GM08714 (cell line): ENCODE results near the gene C16orf89.

Experiments
- H3K4me3 ChIP-seq: fragments of 200-500 bp; sonication (Bioruptor generic); 2 replicates; pipeline ENCODE4 v1.5.1; 2014; ENCODE audit warnings: mild to moderate bottlenecking, low read length, inconsistent platforms
- ZNF274 ChIP-seq: IDR thresholded peaks from 2 replicates; pipeline ENCODE4 v1.6.1; 2012; ENCODE audit warnings: mild to moderate bottlenecking, low read depth, low read length

Gene C16orf89

DNA sequence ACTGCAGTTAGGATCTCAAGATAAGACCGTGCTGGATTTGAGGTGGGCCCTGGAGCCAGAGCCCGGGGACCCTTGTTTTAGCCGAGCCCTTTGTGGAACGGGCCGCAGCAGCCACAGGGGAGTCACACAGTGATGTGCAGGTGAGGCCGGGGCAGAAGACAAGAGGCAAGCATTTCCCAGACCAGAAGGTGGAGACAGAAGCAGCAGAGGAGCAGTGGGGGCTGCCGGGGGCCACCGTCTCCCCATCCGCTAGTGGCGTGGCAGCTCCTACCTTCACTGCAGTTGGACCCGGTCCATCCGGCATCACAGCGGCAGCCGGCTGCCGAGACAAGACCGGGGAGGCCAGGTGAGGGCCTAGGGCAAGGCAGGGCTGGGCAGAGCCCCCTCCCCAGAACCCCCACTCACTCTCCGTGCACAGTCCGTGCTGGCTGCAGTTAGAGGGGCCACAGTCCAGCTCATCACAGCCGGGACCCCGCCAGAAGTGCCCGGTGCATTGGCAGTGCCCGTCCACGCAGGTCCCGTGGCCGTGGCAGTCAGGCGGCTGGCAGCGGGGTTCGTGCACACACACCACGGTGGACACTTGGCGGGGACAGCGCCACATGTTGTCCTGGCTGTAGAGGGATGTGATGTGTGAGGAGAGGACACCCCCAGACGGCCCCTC is 38.1 kb downstream of the C16orf89 start:
- no peak for TF ChIP-seq ZNF274
- no peak overlapping the region for H3K4me3 ChIP-seq

DNA sequence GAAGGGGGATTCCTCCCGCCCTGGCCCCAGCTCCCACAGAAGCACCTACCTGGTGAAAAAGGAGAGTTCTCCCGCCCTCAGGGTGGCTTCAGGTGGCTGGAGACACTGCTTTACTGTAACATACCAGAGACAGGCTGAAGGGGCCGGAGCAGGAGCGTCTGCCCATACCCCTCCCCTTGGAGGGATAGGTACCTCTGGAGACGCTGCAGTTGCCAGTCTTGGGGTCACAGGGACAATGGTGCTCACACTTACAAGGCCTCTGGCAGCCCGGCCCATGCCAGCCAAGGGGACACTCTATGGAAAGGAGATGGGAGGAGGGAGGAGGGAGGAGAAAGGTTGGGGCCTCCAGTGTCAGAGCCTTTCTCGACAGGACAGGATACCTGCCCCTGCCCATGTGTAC is 38.7 kb downstream of the C16orf89 start:
- no peak for TF ChIP-seq ZNF274
- H3K4me3 ChIP-seq = no peak overlapping the region

DNA sequence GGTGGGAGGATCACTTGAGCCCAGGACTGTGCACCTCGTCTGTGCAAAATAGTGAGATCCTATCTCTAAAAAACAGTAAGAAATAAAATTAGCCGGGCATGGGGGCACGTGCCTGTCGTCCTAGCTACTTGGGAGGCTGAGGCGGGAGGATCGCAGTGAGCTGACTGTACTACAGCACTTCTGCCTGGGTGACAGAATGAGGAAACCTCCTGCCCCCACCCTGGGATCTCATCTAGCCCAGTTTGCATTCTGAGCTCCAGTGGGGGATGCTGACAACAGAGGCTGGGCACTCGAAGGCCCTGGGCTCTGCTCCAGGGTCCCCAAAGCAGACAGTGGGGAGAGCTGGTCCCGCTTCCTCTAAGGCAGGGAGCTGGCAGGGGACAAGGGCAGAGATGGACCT is 39.1 kb downstream of the C16orf89 start:
- no peak for TF ChIP-seq ZNF274
- no peak overlapping the region for H3K4me3 ChIP-seq

DNA sequence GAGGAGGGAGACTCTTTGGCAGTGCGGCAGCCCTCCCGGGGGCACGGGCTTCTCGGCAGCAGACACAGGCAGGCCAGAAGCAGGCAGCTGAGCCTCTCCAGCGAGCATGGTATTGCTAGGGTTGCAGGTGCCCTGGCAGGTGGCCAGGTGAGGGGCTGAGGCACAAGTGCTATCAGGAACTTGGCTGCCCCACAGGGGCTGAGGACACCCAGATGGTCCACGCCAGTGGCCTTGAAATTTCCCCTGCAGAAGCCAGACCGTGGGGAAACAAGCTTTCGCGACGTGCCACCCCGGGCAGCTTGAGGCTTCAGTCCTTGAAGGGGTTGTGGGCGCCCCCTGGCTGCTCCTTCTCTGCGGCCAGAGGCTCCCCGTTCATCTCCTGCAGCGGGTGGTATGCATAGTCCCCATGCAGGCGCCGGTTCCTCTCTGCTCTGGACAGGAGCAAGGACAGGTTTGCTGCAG is 40.6 kb downstream of the C16orf89 start:
- H3K4me3 ChIP-seq = no peak overlapping the region
- no peak for TF ChIP-seq ZNF274

DNA sequence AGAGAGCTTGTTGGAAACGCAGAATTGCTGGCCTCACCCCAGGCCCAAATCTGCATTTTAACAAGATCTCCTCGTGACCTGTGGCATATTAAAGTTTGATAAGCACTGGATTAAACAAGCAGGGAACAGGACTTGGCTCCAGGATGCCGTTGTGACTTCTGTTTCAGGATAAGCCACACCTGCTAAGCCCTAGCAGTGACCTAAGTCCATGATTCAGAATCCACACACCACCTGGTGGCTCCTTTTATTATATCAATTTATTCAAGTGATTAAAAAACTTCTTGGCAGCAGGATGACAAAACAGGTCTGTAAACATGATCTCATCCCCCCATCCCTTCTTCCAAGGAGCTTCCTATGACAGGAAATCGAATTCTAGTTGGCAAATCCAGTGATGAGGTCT is 41.1 kb downstream of the C16orf89 start:
- TF ChIP-seq ZNF274 = no peak
- H3K4me3 ChIP-seq = no peak overlapping the region

DNA sequence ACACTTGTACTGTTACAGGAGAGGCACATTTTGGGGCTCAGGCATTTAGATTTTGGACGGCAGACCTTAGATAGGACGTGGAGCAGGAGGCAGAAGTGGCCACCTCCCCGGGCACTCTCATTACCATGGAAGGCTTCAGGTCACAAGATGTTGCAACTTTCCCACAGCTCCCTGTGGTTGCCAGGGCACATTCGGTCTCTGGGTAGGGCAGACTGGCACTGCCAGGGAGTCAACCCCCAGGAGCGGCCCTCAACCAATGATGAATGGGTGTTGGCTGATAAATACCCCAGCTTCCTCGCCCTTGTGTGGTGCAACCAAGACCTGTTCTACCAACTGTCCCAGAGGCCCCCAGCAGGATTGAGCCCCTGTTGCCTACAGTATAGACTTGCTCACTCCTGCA is 43.2 kb downstream of the C16orf89 start:
- H3K4me3 ChIP-seq = no peak overlapping the region
- no peak for TF ChIP-seq ZNF274

DNA sequence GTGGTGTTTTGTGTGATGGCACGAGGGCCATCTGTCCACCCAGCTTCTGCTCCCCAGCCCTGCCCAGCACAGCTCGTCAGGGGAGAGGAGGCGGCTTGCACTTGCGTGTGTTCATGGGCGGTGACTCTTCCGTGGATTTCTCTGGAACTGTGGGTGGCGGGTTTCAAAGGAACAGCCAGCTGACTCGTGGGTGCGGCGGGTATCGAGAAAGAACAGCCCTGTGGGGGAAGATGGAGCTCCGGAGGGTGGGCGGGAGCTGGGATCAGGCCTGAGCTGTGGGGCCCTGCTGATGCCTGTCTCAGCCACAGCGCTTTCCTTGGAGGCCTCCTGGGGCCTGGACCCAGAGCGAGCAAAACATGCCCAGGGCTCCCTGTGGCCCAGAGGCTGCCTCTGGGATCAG is 45.2 kb downstream of the C16orf89 start:
- TF ChIP-seq ZNF274 = no peak
- no peak overlapping the region for H3K4me3 ChIP-seq

DNA sequence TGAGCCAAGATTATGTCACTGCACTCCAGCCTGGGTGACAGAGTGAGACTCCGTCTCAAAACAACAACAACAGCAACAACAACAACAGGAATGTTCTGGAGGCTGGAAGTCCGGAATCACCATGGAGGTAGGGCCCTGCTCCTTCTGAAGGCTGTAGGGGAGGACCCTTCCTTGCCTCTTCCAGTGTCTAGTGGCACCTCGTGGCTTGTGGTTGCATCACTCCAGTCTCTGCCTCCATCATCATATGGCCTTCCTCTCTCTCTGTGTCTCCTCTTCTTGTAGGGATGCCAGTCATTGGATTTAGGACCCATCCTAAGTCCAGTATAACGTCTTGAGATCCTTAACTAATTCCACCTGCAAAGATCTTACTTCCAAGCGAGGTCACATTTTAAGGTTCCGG is 46.0 kb downstream of the C16orf89 start:
- TF ChIP-seq ZNF274 = no peak
- no peak overlapping the region for H3K4me3 ChIP-seq

DNA sequence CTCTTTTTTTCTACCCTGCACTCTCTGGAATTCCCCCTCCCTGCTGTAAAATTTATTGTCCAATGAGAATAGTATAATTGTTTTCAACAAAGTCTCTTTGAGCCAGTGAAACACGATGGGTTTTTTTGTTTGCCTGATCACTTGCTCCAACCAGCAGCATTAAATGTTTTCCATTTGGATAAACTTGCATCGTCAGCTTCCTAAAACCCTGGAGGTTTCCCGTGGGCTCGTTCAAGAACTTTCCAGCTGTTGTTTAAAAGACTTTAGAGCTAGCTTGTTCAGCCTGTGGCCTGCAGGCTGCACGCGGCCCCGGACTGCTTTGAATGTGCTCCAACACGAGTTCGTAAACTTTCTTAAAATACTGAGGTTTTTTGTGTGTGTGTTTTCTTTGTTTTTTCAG is 47.0 kb downstream of the C16orf89 start:
- no peak for TF ChIP-seq ZNF274
- no peak overlapping the region for H3K4me3 ChIP-seq

DNA sequence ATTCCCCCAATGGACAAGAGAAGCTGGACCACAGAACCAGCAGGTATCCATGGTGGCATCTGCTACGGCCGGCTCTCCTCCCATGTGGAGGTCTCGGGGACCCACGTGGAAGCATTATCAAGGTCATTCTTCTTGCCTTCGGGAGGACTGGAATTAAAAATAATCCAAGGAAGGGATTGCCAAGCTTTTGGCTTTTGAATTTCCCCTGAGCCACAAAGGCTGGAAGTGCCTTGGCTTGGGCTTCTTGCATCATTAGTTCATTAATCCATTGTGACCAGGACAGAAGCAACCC is 48.1 kb downstream of the C16orf89 start:
- no peak overlapping the region for H3K4me3 ChIP-seq
- TF ChIP-seq ZNF274 = no peak

DNA sequence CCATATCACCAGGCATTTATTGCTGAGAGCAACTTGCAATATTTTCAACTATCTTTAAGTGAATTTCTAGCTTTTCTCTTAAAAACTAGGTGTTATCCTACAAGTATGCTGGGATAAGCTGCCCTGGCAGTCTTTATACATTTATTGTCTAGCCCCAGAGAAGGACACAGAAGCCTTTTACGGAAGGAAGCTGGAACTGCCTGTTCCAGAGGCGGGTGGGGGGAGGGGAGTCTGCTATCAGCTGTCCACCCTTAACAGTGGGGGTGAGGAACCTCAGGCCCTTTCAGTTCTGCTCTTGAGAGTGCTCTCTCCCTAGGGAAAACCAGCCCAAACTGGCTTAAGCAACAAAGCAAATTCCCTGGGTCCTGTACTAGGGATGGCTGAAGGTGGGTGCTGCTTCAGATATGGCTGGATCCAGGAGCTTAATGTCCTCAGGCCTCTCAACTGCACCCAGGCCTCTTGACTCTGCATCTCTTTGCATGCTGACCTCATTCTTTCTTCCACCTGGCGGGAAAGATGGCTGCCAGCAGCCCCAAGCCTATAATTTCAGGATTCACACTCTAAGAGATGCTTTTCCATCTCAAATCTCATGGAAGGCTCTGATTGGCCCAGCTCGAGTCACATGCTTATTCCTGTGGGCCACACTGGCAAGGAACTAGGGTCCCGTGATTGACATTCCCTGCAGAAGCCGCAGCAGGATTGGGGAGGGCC is 48.6 kb downstream of the C16orf89 start:
- TF ChIP-seq ZNF274 = no peak
- no peak overlapping the region for H3K4me3 ChIP-seq

DNA sequence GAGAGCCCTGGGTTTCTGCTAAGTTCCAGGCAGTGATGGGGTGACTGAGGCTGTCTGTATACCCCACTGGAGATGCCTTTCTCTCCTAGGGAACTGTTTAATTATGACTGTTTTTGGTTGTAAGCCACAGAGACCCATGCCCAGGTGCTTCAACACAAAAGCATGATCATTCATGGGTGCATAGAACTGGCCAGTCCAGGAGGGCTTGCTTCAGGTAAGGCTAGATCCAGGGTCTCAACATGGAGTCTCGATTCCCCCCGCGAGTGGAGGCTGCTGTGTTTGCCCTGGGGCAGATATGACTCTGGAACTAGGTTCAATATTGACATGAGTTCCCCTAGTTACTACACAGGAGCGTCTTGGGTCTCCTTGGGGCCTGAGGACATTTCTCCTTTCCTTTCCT is 49.9 kb downstream of the C16orf89 start:
- no peak overlapping the region for H3K4me3 ChIP-seq
- no peak for TF ChIP-seq ZNF274

DNA sequence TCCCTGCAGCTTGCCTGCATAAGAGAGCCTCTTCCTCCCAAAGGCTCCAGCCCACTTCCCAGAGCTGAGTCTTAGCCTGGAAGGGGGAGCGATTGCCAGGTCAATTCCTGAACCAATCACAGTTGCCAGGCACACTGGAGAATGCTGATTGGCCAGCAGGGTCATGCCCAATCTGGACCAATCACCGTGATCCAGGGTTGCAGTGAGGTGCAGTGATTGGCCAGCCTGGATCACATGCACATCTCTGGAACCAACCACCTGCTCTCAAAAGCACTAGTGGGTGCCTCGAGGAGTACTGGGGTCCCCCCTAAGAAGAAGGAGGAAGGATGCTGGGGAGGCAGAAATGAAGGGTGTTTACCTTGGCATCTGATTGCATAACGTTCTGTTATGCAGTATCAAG is 50.4 kb downstream of the C16orf89 start:
- no peak overlapping the region for H3K4me3 ChIP-seq
- TF ChIP-seq ZNF274 = no peak

DNA sequence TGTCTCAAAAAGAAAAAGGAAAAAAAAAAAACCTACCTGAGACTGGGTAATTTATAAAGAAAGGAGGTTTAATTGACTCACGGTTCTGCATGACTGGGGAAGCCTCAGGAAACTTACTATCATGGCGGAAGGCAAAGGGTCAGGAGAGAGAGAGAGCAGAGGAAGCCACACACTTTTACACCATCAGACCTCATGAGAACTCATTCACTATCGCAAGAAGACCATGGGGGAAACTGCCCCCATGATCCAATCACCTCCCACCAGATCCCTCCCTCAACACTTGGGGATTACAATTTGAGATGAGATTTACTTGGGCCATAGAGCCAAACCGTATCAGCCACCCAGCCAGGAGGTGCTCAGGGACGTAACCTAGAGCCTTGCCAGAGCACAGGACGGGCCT is 52.9 kb downstream of the C16orf89 start:
- no peak overlapping the region for H3K4me3 ChIP-seq
- no peak for TF ChIP-seq ZNF274

DNA sequence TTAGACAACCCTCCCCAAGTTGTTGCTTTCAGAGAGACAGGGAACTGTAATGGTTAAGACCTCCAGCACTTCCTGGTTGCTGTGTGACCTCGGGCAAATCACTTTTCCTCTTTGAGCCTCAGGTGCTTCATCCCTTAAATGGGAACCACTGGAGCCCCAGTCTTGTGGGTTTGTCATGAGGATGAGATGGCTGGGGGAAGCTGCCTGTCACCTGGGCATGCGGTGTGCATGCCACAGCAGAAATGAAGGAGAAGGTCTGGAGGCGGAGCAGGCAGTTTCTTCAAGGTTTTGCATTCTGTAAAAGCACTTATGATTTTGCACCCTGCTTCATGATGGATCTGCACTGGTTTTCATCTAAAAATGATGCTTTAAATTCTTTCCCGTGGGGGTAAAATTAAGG is 54.1 kb downstream of the C16orf89 start:
- no peak for TF ChIP-seq ZNF274
- no peak overlapping the region for H3K4me3 ChIP-seq

DNA sequence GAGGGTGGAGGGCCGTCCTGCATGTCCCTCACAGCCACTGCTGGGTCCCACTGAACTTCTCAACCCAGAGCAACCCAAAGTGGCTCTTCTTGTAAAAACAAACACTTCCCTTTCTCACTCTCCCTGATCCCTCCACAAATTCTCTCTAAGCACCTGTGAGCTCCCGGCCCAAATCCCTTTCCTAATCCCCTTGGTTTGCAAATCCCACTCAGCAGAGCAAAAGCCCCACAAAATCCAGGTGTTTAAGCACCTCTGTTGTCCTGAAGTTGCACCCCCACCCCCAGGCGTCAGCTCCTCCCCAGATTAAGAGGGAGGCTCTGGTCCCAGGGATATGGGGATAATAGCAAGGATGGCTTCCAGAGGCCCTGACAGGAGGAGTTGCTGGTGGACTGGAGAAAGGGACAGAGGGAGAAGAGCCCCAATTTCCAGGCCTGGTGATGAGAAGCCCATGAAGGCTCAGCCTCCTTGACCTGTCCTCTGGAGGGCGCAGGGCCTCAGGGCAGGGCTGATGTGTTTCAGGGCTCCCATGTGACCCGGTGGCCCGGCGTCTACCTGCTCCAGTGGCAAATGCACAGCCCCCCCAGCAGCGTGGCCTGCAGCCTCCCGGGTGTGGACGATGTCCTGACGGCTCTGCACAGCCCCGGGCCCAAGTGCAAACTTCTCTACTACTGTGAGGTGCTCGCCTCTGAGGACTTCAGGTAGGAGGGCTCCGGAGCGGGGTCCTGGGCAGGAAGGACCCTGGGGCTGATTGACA is 55.0 kb downstream of the C16orf89 start:
- no peak for TF ChIP-seq ZNF274
- H3K4me3 ChIP-seq = no peak overlapping the region
